Hepatocyte (in vitro differentiated cells): ENCODE results near the gene C11orf65.
"Not testable (repeated sequence)": the region's sequence is repeated elsewhere in the genome, so short reads cannot be mapped to it uniquely, and the experiment has no call there.

Experiments used
- EZH2 ChIP-seq: fragments of 200-600 bp; sonication (generic); IDR thresholded peaks from 2 replicates; pipeline ENCODE4 v1.6.1; 2016; ENCODE audit warnings: antibody characterized with exemption, mild to moderate bottlenecking, borderline replicate concordance
- TF ChIP-seq, protein P1 (sequence below): fragments of 200-600 bp; sonication (generic); IDR thresholded peaks from 2 replicates; pipeline ENCODE4 v1.5.1; 2016; ENCODE audit warnings: antibody characterized with exemption, mild to moderate bottlenecking; ENCODE audit not compliant: poor library complexity

DNA sequence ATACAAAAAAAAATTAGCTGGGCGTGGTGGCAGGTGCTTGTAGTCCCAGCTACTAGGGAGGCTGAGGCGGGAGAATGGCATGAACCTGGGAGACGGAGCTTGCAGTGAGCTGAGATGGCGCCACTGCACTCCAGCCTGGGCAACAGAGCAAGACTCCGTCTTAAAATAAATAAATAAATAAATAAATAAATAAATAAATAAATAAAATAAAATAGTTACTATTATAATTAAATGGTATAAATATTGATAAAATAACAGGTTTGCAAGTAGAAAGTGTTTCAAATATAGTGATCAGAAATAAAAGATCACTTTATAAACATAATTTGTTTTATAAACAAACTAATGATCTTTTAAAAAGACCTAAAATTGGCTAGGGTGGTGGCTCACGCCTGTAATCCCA, 70.7 kb downstream of the C11orf65 start:
- not testable (repeated sequence) for TF ChIP-seq EZH2
- TF ChIP-seq, protein P1, sequence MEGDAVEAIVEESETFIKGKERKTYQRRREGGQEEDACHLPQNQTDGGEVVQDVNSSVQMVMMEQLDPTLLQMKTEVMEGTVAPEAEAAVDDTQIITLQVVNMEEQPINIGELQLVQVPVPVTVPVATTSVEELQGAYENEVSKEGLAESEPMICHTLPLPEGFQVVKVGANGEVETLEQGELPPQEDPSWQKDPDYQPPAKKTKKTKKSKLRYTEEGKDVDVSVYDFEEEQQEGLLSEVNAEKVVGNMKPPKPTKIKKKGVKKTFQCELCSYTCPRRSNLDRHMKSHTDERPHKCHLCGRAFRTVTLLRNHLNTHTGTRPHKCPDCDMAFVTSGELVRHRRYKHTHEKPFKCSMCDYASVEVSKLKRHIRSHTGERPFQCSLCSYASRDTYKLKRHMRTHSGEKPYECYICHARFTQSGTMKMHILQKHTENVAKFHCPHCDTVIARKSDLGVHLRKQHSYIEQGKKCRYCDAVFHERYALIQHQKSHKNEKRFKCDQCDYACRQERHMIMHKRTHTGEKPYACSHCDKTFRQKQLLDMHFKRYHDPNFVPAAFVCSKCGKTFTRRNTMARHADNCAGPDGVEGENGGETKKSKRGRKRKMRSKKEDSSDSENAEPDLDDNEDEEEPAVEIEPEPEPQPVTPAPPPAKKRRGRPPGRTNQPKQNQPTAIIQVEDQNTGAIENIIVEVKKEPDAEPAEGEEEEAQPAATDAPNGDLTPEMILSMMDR = not testable (repeated sequence)
